ENCODE measurements around the gene BLMH.

Gene BLMH

GRCh38 chr17:30248786-30249185 is 43.0 kb downstream of the BLMH start:
- DNase-seq (ENCODE audit: low spot score): no peak
- in situ Hi-C loops (cut with MboI; ENCODE audit: low pct_unique_long_range_greater_than_20kb, low sequenced_read_pairs, unreplicated experiment): no loop called here

GRCh38 chr17:30246460-30246859 is 45.3 kb downstream of the BLMH start:
- TF ChIP-seq CTCF (IDR thresholded peaks at IDR 0.05; ENCODE audit: extremely low read depth, insufficient read depth, missing control alignments): no peak
- no peak for DNase-seq (ENCODE audit: low spot score)
- in situ Hi-C loops (cut with MboI; ENCODE audit: low pct_unique_long_range_greater_than_20kb, low sequenced_read_pairs, unreplicated experiment): no loop called here

More at GRCh38 chr17:30248786-30249185, 43.0 kb downstream of the BLMH start:
- no peak for TF ChIP-seq CTCF (IDR thresholded peaks at IDR 0.05; ENCODE audit: extremely low read depth, insufficient read depth, missing control alignments)

- in situ Hi-C loops (cut with MboI; ENCODE audit: low pct_unique_long_range_greater_than_20kb, low sequenced_read_pairs, unreplicated experiment): no loop called here
- no peak for TF ChIP-seq CTCF (IDR thresholded peaks at IDR 0.05; ENCODE audit: extremely low read depth, insufficient read depth, missing control alignments)
- DNase-seq (ENCODE audit: low spot score): no peak
Measured at GRCh38 chr17:30244853-30245385, 46.8 kb downstream of the BLMH start.

- in situ Hi-C loops (cut with MboI; ENCODE audit: low pct_unique_long_range_greater_than_20kb, low sequenced_read_pairs, unreplicated experiment): no loop called here
- no peak for DNase-seq (ENCODE audit: low spot score)
- no peak for TF ChIP-seq CTCF (IDR thresholded peaks at IDR 0.05; ENCODE audit: extremely low read depth, insufficient read depth, missing control alignments)
Measured at GRCh38 chr17:30243568-30243967, 48.2 kb downstream of the BLMH start.

GRCh38 chr17:30243002-30243401 is 48.7 kb downstream of the BLMH start:
- TF ChIP-seq CTCF (IDR thresholded peaks at IDR 0.05; ENCODE audit: extremely low read depth, insufficient read depth, missing control alignments): no peak
- in situ Hi-C loops (cut with MboI; ENCODE audit: low pct_unique_long_range_greater_than_20kb, low sequenced_read_pairs, unreplicated experiment): no loop called here
- no peak for DNase-seq (ENCODE audit: low spot score)

- no peak for TF ChIP-seq CTCF (IDR thresholded peaks at IDR 0.05; ENCODE audit: extremely low read depth, insufficient read depth, missing control alignments)
- in situ Hi-C loops (cut with MboI; ENCODE audit: low pct_unique_long_range_greater_than_20kb, low sequenced_read_pairs, unreplicated experiment): no loop called here
- no peak for DNase-seq (ENCODE audit: low spot score)
Measured at GRCh38 chr17:30241051-30241450, 50.7 kb downstream of the BLMH start.

GRCh38 chr17:30240177-30240576 is 51.6 kb downstream of the BLMH start:
- DNase-seq (ENCODE audit: low spot score): no peak
- in situ Hi-C loops (cut with MboI; ENCODE audit: low pct_unique_long_range_greater_than_20kb, low sequenced_read_pairs, unreplicated experiment): no loop called here
- TF ChIP-seq CTCF (IDR thresholded peaks at IDR 0.05; ENCODE audit: extremely low read depth, insufficient read depth, missing control alignments): no peak
